Keratinocyte (primary cell): ENCODE measurements around the gene KIRREL2. TPM values are rescaled to one million over a fixed set of nuclear protein-coding genes. Genes with fewer than 3 reads are reported as not detected.
A peak's percentile ranks its signal among the peaks of the same experiment; 100 is the strongest.

Experiments used
- DNase-seq: peaks from one replicate; pipeline ENCODE4 v3.0.0-alpha.2; 2011; ENCODE audit warnings: low read depth, missing footprints, low spot score
- FAIRE-seq: peaks from 2 replicates; lab custom pipeline; 2011; peaks lifted over from hg19 to GRCh38; lab: Jason Lieb, UNC
- H2AFZ ChIP-seq: 2 replicates; pipeline ENCODE4 v1.6.0; 2012; ENCODE audit warnings: low read length, control low read depth, inconsistent platforms; ENCODE audit not compliant: control insufficient read depth
- H3K27ac ChIP-seq: 2 replicates; pipeline ENCODE4 v1.5.1; 2011; ENCODE audit warnings: low read length; ENCODE audit not compliant: control insufficient read depth, insufficient read depth
- H3K27me3 ChIP-seq: 3 replicates; pipeline ENCODE4 v1.6.0; 2011; ENCODE audit warnings: low read length; ENCODE audit not compliant: control insufficient read depth, insufficient read depth; ENCODE audit errors: extremely low read depth
- H3K36me3 ChIP-seq, 2 experiments: 2 replicates in 1 of 2; 3 replicates in 1 of 2; pipeline ENCODE4 v1.5.1; 2011; ENCODE audit warnings: low read length in 2 of 2, mild to moderate bottlenecking in 1 of 2; ENCODE audit not compliant: control insufficient read depth in 2 of 2, insufficient read depth in 2 of 2; ENCODE audit errors: extremely low read depth in 1 of 2
- H3K4me1 ChIP-seq: 3 replicates; pipeline ENCODE4 v1.5.1; 2011; ENCODE audit warnings: low read length; ENCODE audit not compliant: control insufficient read depth, insufficient read depth; ENCODE audit errors: extremely low read depth
- H3K4me2 ChIP-seq: 3 replicates; pipeline ENCODE4 v1.6.0; 2011; ENCODE audit warnings: low read depth, low read length; ENCODE audit not compliant: control insufficient read depth, insufficient read depth; ENCODE audit errors: extremely low read depth
- H3K4me3 ChIP-seq, 3 experiments: fragments of 200-600 bp in 1 of 3; sonication (generic) in 1 of 3; 2 replicates in 2 of 3; 3 replicates in 1 of 3; pipeline ENCODE4 v1.5.1; 2011 to 2016; ENCODE audit warnings: low read length in 3 of 3, mild to moderate bottlenecking in 3 of 3, control low read depth in 2 of 3, inconsistent platforms in 1 of 3, low read depth in 1 of 3, mixed read lengths in 1 of 3, mixed run types in 1 of 3, moderate library complexity in 1 of 3; ENCODE audit not compliant: control insufficient read depth in 2 of 3, insufficient read depth in 2 of 3; ENCODE audit errors: extremely low read depth in 1 of 3
- H3K79me2 ChIP-seq: 2 replicates; pipeline ENCODE4 v1.6.0; 2012; ENCODE audit warnings: low read length; ENCODE audit not compliant: control insufficient read depth, insufficient read depth
- H3K9ac ChIP-seq: 3 replicates; pipeline ENCODE4 v1.6.0; 2011; ENCODE audit warnings: low read length; ENCODE audit not compliant: control insufficient read depth, insufficient read depth; ENCODE audit errors: extremely low read depth
- H3K9me1 ChIP-seq: 3 replicates; pipeline ENCODE4 v1.6.0; 2011; ENCODE audit warnings: low read length; ENCODE audit not compliant: control insufficient read depth, insufficient read depth; ENCODE audit errors: extremely low read depth
- H3K9me3 ChIP-seq: 2 replicates; pipeline ENCODE4 v1.5.1; 2012; ENCODE audit warnings: low read depth, low read length; ENCODE audit not compliant: control insufficient read depth
- H4K20me1 ChIP-seq: 3 replicates; pipeline ENCODE4 v1.6.0; 2011; ENCODE audit warnings: low read length; ENCODE audit not compliant: control insufficient read depth, insufficient read depth; ENCODE audit errors: extremely low read depth
- EZH2 ChIP-seq: IDR thresholded peaks from one replicate; pipeline ENCODE4 v1.6.1; 2012; ENCODE audit warnings: inconsistent platforms, mild to moderate bottlenecking, low read length, moderate library complexity
- dilution Hi-C: fragments of 300-500 bp; cut with MboI; formaldehyde crosslinking; loops from one replicate; pipeline ENCODE4 v1.7.0; 2020; ENCODE audit warnings: low sequenced_read_pairs; ENCODE audit not compliant: extremely low pct_ligation_motif_present
- polyA plus RNA-seq, 5 experiments: library from polyadenylated mRNA; depleted of rRNA in 3 of 5; stranded (reverse) in 3 of 5; stranded (forward) in 1 of 5; unstranded in 1 of 5; fragments of >200 nt; gene quantifications; 1 replicate in 1 of 5; 2 replicates in 3 of 5; 3 replicates in 1 of 5; pipeline versions ENCODE4 v1.2.1 to v1.2.3, GENCODE V29; 2011 to 2012; ENCODE audit warnings: missing spikeins in 2 of 5, low read depth in 1 of 5, low replicate concordance in 1 of 5
- TF ChIP-seq, protein P1 (sequence below), 3 experiments: IDR thresholded peaks in 1 of 3; conservative IDR thresholded peaks in 1 of 3; optimal IDR thresholded peaks in 1 of 3; 2 replicates in 2 of 3; 3 replicates in 1 of 3; pipeline versions ENCODE3 to v1.5.1; 2011; ENCODE audit warnings: low read length in 3 of 3, mild to moderate bottlenecking in 3 of 3, moderate library complexity in 2 of 3, control low read depth in 1 of 3, inconsistent platforms in 1 of 3; ENCODE audit not compliant: insufficient read depth in 2 of 3; ENCODE audit errors: extremely low read depth in 1 of 3

Gene KIRREL2
- polyA plus RNA-seq, 1 donor (not counting 4 experiments of a cell fraction or from before 2014, with no cell fraction given): not detected

DNA sequence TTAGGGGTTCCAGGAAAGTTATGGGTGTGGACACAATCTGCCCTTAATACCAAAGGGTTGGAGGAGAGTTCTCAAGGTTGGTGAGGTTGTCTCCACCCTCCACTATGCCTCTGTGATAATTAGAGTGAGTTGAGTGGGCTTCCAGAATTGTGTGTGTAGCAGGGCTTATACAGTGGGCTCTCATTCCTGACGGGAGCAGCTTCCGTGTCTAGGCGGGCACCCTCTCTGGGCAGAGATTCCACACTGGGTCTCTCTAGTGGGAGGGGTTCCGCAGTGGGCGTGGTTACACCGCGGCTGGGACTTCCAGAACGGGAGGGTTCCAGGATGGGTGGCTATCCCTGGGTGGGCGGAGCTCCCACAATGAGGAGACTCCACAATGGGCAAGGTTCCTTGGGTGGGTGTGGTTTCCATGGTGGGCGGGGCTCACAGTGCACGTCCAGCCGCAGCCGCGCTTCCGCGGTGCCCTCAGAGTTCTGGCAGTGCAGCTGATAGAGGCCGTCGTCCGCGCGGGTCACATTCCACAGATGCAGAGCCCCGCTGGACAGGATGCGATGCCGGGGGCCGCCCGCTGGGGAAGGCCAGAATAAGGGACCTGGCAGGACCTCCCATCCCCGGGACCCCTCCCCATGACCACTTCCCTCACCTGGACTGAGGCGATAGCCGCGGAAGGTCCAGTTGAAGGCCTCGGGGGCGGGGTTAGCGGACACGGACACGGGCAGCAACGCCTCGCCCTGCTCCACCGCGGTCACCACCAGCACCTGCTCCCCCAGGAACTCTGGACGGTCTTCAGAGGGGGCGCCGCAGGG is 12.8 kb upstream of the KIRREL2 start:
- dilution Hi-C loops: no loop called here
- H3K36me3 ChIP-seq: no peaks in the 10 kb centered on the region
- TF ChIP-seq, protein P1, sequence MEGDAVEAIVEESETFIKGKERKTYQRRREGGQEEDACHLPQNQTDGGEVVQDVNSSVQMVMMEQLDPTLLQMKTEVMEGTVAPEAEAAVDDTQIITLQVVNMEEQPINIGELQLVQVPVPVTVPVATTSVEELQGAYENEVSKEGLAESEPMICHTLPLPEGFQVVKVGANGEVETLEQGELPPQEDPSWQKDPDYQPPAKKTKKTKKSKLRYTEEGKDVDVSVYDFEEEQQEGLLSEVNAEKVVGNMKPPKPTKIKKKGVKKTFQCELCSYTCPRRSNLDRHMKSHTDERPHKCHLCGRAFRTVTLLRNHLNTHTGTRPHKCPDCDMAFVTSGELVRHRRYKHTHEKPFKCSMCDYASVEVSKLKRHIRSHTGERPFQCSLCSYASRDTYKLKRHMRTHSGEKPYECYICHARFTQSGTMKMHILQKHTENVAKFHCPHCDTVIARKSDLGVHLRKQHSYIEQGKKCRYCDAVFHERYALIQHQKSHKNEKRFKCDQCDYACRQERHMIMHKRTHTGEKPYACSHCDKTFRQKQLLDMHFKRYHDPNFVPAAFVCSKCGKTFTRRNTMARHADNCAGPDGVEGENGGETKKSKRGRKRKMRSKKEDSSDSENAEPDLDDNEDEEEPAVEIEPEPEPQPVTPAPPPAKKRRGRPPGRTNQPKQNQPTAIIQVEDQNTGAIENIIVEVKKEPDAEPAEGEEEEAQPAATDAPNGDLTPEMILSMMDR (optimal IDR thresholded peaks at IDR 0.05 in 1 of 3, IDR thresholded peaks at IDR 0.05 in 1 of 3, conservative IDR thresholded peaks at IDR 0.05 in 1 of 3; ENCODE audit: extremely low read depth in 1 of 3, insufficient read depth in 2 of 3, low read length in 3 of 3): no peak
- TF ChIP-seq EZH2: no peak
- no peak for DNase-seq
- H3K9ac ChIP-seq: no peak overlapping the region
- no peak overlapping the region for H3K27ac ChIP-seq
- H2AFZ ChIP-seq: no peak overlapping the region
- no peak overlapping the region for H3K4me2 ChIP-seq
- H3K4me1 ChIP-seq: peaks cover 3% of the 10 kb centered on the region
- H3K9me1 ChIP-seq: no peaks in the 10 kb centered on the region
- no peak overlapping the region for H3K4me3 ChIP-seq
- H4K20me1 ChIP-seq: no peaks in the 10 kb centered on the region
- H3K79me2 ChIP-seq: no peaks in the 10 kb centered on the region
- no peak for FAIRE-seq
- peaks cover 2% of the 10 kb centered on the region for H3K9me3 ChIP-seq
- H3K27me3 ChIP-seq: peaks cover 34% of the 10 kb centered on the region

DNA sequence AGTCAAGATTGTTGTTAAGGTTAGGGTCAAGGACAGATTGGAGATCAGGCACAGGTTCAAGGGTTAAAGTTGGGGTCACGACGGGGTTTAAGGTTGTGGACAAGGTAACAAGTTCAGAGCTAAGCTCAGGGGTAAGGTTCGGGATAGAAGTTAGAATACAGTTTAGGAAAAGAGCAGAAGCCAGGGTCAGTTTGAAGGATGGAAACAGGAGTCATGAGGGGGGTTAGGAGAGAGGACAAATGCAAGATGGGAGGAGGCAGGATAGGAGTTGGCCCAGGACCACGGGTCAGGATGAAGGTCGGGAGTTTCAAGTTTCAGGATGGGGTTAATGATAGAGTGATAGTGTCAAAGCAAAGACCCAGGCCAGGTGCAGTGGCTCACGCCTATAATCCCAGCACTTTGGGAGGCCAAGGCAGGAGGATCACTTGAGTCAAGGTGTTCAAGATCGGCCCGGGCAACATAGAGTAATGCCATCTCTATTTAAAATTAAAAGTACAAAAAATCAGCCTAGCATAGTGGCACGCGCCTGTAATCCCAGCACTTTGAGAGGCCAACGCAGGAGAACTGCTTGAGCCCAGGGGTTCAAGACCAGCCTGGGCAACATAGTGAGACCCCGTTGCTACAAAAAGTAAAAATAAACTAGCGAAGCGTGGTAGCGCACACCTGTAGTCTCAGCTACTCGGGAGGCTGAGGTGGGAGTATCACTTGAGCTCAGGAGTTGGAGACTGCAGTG is 12.1 kb upstream of the KIRREL2 start:
- DNase-seq (no peak), FAIRE-seq (no peak)
- peaks cover 38% of the 10 kb centered on the region for H3K27me3 ChIP-seq
- no peaks in the 10 kb centered on the region for H4K20me1 ChIP-seq
- TF ChIP-seq, protein P1 (optimal IDR thresholded peaks at IDR 0.05 in 1 of 3, IDR thresholded peaks at IDR 0.05 in 1 of 3, conservative IDR thresholded peaks at IDR 0.05 in 1 of 3; ENCODE audit: extremely low read depth in 1 of 3, insufficient read depth in 2 of 3, low read length in 3 of 3): no peak
- H3K9ac ChIP-seq: no peak overlapping the region
- H3K9me3 ChIP-seq: no peaks in the 10 kb centered on the region
- H3K4me2 ChIP-seq: peak overlapping the region; percentile 74
- H3K79me2 ChIP-seq: no peaks in the 10 kb centered on the region
- H3K4me1 ChIP-seq: peaks cover 3% of the 10 kb centered on the region
- H2AFZ ChIP-seq: no peak overlapping the region
- no peak overlapping the region for H3K27ac ChIP-seq
- no peaks in the 10 kb centered on the region for H3K36me3 ChIP-seq
- H3K4me3 ChIP-seq: peak overlapping the region in 1 of 3 experiments; percentile 60
- dilution Hi-C loops: no loop called here
- H3K9me1 ChIP-seq: no peaks in the 10 kb centered on the region
